ENCODE results near the gene GLTPD2.
A peak's percentile ranks its signal among the peaks of the same experiment; 100 is the strongest.

Gene GLTPD2

GRCh38 chr17:4766723-4767122 lies 22.0 kb upstream of the GLTPD2 start:
- DNase-seq, result no peak
- in situ Hi-C loops (cut with HindIII; ENCODE audit: low pct_ligation_motif_present, low pct_unique_long_range_greater_than_20kb, low sequenced_read_pairs), result no loop called here

- in situ Hi-C loops (cut with HindIII; ENCODE audit: low pct_ligation_motif_present, low pct_unique_long_range_greater_than_20kb, low sequenced_read_pairs), result no loop called here
- DNase-seq, result no peak
Measured at GRCh38 chr17:4768298-4768697, 20.5 kb upstream of the GLTPD2 start.

- in situ Hi-C loops (cut with HindIII; ENCODE audit: low pct_ligation_motif_present, low pct_unique_long_range_greater_than_20kb, low sequenced_read_pairs), result no loop called here
- no peak for DNase-seq
Measured at GRCh38 chr17:4769628-4770027, 19.1 kb upstream of the GLTPD2 start.

- in situ Hi-C loops (cut with HindIII; ENCODE audit: low pct_ligation_motif_present, low pct_unique_long_range_greater_than_20kb, low sequenced_read_pairs), result no loop called here
- DNase-seq, result no peak
Measured at GRCh38 chr17:4771519-4772234, 17.1 kb upstream of the GLTPD2 start, which contains the start of gene TM4SF5. Gene TM4SF5 (plus strand): TSS chr17:4771886. CDS start chr17:4771923, 37 bp downstream.

GRCh38 chr17:4772235-4772613 lies 16.5 kb upstream of the GLTPD2 start:
- DNase-seq, result no peak
- in situ Hi-C loops (cut with HindIII; ENCODE audit: low pct_ligation_motif_present, low pct_unique_long_range_greater_than_20kb, low sequenced_read_pairs), result no loop called here

GRCh38 chr17:4777969-4778760 lies 10.6 kb upstream of the GLTPD2 start:
- in situ Hi-C loops (cut with HindIII; ENCODE audit: low pct_ligation_motif_present, low pct_unique_long_range_greater_than_20kb, low sequenced_read_pairs), result no loop called here
- no peak for DNase-seq

GRCh38 chr17:4780325-4780955 lies 8.3 kb upstream of the GLTPD2 start:
- DNase-seq, result no peak
- in situ Hi-C loops (cut with HindIII; ENCODE audit: low pct_ligation_motif_present, low pct_unique_long_range_greater_than_20kb, low sequenced_read_pairs), result no loop called here

GRCh38 chr17:4782652-4783051 lies 6.1 kb upstream of the GLTPD2 start:
- DNase-seq, result no peak
- in situ Hi-C loops (cut with HindIII; ENCODE audit: low pct_ligation_motif_present, low pct_unique_long_range_greater_than_20kb, low sequenced_read_pairs), result no loop called here

- no peak for DNase-seq
- in situ Hi-C loops (cut with HindIII; ENCODE audit: low pct_ligation_motif_present, low pct_unique_long_range_greater_than_20kb, low sequenced_read_pairs), result no loop called here
Measured at GRCh38 chr17:4785311-4786105, 3.3 kb upstream of the GLTPD2 start.

GRCh38 chr17:4786106-4786511 lies 2.7 kb upstream of the GLTPD2 start, which contains the start of gene VMO1:
Gene VMO1 (minus strand): TSS chr17:4786364. CDS start chr17:4786352, 12 bp downstream.
- in situ Hi-C loops (cut with HindIII; ENCODE audit: low pct_ligation_motif_present, low pct_unique_long_range_greater_than_20kb, low sequenced_read_pairs), result no loop called here
- DNase-seq, result no peak

GRCh38 chr17:4786516-4786915 lies 2.2 kb upstream of the GLTPD2 start:
- no peak for DNase-seq
- in situ Hi-C loops (cut with HindIII; ENCODE audit: low pct_ligation_motif_present, low pct_unique_long_range_greater_than_20kb, low sequenced_read_pairs), result no loop called here

- no peak for DNase-seq
- in situ Hi-C loops (cut with HindIII; ENCODE audit: low pct_ligation_motif_present, low pct_unique_long_range_greater_than_20kb, low sequenced_read_pairs), result no loop called here
Measured at GRCh38 chr17:4788159-4788806, 481 bp upstream of the GLTPD2 start.

- no peak for DNase-seq
- in situ Hi-C loops (cut with HindIII; ENCODE audit: low pct_ligation_motif_present, low pct_unique_long_range_greater_than_20kb, low sequenced_read_pairs), result no loop called here
Measured at GRCh38 chr17:4789701-4789950, 862 bp downstream of the GLTPD2 start.

- in situ Hi-C loops (cut with HindIII; ENCODE audit: low pct_ligation_motif_present, low pct_unique_long_range_greater_than_20kb, low sequenced_read_pairs), result no loop called here
- peak; percentile 92 for DNase-seq
Measured at GRCh38 chr17:4789951-4790704, 1.4 kb downstream of the GLTPD2 start.

- in situ Hi-C loops (cut with HindIII; ENCODE audit: low pct_ligation_motif_present, low pct_unique_long_range_greater_than_20kb, low sequenced_read_pairs), result no loop called here
- DNase-seq, result no peak
Measured at GRCh38 chr17:4790705-4791088, 1.9 kb downstream of the GLTPD2 start.

- in situ Hi-C loops (cut with HindIII; ENCODE audit: low pct_ligation_motif_present, low pct_unique_long_range_greater_than_20kb, low sequenced_read_pairs), result no loop called here
Measured at GRCh38 chr17:4795168-4795567, 6.4 kb downstream of the GLTPD2 start.

GRCh38 chr17:4796552-4796920 lies 7.8 kb downstream of the GLTPD2 start:
- DNase-seq, result peak; percentile 57
- in situ Hi-C loops (cut with HindIII; ENCODE audit: low pct_ligation_motif_present, low pct_unique_long_range_greater_than_20kb, low sequenced_read_pairs), result no loop called here

More at GRCh38 chr17:4795168-4795567, 6.4 kb downstream of the GLTPD2 start:
- no peak for DNase-seq

Measured in ACHN (cell line).